Activated T-cell treated with anti-CD3 and anti-CD28 coated beads for 48 hours (primary cell): ENCODE data around the gene NUDT5.
A peak's percentile ranks its signal among the peaks of the same experiment; 100 is the strongest.

Experiments used
- DNase-seq: peaks from one replicate; pipeline ENCODE4 v3.0.0-alpha.2; 2020; ENCODE audit warnings: low read depth

NUDT5 gene

DNA sequence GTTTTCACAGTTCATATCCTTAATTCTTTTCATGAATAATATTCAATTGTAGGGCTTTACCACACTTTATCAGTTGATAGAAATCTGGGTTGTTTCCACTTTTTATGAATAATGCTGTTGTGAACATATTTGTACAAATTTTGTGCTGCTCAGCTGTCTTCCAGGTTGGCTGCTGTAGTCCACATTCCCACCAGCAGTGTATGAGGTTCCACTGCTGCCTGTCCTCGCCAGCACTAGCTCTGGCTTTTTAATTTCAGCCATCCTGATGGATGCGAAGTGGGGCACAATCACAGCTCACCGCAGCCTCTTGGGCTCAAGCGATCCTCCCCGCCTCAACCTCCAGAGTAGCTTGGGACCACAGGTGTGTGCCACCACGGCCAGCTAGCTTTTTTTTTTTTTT, 32.8 kb downstream of the NUDT5 start:
- no peak for DNase-seq

DNA sequence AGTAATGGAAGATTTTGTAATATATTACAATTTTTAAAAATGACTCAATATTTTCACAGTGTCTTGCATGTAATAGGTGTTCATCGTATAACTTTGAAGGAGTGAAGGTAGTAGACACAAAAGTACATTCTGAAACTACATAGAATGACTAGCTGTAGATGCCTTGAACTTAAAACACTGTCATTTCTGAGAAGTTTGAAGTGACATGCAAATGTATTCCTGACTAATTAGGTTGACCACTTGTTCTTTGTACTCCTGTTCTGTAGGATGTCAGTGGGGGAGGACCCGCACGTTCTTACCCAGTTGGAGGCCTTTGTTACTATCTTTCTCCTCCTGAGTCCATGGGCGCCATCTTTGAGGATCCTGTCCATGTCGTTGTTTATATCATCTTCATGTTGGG, 35.0 kb downstream of the NUDT5 start:
- DNase-seq, result no peak

DNA sequence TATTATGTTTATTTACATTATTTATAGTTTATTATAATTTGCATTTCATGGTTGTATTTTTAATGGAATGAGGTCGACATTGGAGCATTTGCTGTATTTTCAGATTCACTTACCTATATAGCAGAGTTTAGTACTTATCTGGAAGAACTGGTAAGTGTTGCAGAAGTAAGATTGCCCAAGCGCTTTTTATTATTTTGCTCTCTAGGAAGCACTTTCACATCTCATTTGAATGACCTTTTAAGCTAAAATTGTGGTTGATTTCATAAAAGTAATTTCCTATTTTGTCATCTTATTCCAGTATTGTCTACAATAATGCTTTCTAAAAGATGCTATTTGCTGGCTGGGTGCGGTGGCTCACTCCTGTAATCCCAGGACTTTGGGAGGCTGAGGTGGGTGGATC, 37.6 kb downstream of the NUDT5 start:
- DNase-seq, result no peak

- DNase-seq, result no peak
Observed at GRCh38 chr10:12156367-12157123, 39.1 kb downstream of the NUDT5 start.

GRCh38 chr10:12154516-12154915, 41.2 kb downstream of the NUDT5 start:
- DNase-seq, result no peak

DNA sequence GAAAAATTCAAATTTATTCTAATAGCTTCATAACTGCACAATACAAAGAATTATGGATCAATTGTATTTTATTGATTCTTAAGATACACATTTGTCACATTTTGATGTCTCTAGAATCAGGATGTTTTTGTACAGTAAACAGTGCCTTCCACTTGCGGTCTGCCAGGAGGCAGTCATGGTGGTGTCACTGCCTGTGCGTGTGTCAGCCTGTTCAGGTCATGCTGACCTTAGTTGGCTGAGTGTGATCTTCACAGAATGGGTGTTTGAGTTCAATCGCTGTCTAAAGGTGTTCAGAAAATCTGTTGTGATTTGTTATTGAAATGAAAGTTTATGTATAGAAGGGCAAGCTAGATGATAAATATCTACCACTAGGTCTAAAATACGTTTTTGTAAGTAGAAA, 45.5 kb downstream of the NUDT5 start:
- no peak for DNase-seq

GRCh38 chr10:12144538-12144937, 51.2 kb downstream of the NUDT5 start:
- no peak for DNase-seq

GRCh38 chr10:12140038-12140437, 55.7 kb downstream of the NUDT5 start:
- no peak for DNase-seq

GRCh38 chr10:12135631-12136030, 60.1 kb downstream of the NUDT5 start:
- no peak for DNase-seq

- peak; percentile 14 for DNase-seq
Observed at GRCh38 chr10:12130237-12130872, 65.3 kb downstream of the NUDT5 start.

- DNase-seq, result peak; percentile 99
Observed at GRCh38 chr10:12129222-12130111, 66.2 kb downstream of the NUDT5 start, which contains the start of gene SEC61A2. TSS of gene SEC61A2 (plus strand) at chr10:12129677. CDS start at chr10:12129788, 111 bp downstream.

DNA sequence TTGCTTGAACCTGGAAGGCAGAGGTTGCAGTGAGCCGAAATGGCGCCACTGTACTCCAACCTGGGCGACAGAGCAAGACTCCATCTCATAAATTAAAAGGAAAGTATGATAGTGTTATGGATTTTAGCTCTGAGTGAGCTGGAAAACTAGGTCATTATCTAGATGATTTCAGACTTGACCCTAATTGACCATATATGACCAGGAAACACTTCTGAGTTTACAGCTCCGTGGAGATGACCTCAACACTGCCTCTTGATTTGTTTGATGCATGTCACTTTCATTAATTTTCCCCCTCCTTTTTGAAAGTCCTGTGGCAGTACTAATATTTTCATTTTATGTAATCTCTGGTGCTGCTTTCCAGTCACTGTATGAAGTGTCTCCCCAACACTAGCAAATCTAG, 74.0 kb downstream of the NUDT5 start:
- no peak for DNase-seq
